Stimulated activated CD8-positive, alpha-beta memory T cell treated with anti-CD3 and anti-CD28 coated beads, Interleukin-12 subunit alpha, Interleukin-12 subunit beta, amount 100 ng/mL, for 1 hour (primary cell): ENCODE measurements around the gene ZBTB7C.

Experiments used
- DNase-seq: peaks from one replicate; pipeline ENCODE4 v3.0.0-alpha.2; 2020; ENCODE audit warnings: low read depth

The ZBTB7C gene

GRCh38 chr18:48162956-48163737, 246.0 kb downstream of the ZBTB7C start:
- no peak for DNase-seq

DNA sequence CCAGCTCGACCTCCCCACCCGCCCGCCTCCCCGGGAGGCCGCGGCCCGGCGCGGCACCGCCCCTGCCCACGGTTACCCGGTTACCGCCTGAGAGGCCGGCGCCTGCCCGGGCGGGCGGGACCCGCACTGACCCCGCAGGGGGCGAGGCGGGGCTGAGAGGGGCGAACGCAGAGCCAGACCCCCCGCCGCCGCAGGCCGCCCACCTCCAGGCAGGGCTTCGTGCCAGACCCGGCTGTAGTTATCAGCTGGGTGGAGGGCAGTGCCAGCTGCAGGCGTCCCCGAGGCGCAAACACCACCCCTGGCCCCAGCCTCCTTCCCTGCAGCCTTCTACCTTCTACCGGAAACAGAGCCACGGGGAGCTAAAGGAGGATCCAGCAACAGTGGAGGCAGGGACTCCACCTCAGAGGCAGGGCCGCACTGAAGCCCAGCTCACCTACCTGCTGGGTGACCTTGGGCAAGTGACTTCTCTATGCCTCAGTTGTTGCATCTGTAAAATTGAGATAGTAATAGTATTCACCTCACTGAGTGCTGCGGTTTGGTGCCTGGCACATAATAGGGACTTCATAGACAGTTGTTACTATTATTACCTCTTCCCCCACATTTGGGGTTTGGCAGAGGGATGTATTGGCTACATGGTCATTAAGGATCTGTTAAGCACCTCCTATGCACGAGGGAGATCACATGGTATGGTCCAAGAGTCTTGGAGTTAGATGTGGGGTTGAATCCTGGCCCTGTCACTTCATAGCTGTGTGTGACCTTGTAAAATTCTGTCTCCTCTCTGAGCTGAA, 247.1 kb downstream of the ZBTB7C start:
- DNase-seq, result no peak

DNA sequence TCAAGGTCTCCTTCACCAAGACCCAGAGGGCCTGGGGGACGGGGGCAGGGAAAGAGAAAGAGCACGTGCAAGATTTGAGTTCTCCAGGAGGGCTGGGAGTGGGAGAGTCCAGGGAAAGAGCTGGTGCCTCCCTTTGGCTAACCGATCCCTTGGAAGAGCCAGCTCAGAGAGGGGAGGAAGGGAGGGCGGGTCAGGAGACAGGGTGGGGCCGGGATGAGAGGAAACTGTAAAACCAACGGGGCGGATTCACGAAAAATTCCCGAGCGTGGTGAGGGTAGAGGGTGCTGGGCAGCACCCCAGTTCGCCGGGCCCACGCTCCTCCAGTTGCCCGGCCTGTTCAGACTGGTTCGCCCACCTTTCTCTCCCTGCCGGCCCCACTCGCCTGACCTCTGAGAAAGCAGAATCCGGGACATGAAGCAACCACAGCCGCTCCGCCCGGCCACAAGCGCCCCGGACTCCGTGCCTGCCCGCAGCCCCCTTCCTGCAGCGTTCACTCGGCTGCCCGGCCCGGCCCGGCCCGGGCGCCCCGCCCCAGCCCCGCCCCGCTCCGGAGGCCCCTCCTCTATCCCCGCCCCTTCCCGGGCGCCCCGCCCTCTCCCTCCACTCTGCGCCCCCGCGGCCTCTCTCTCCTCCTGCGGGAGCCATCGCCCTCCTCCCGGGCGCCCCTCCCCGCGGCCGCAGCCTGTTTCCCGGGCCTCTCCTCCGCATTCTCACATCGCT, 247.8 kb downstream of the ZBTB7C start:
- DNase-seq, result peak; percentile 43

DNA sequence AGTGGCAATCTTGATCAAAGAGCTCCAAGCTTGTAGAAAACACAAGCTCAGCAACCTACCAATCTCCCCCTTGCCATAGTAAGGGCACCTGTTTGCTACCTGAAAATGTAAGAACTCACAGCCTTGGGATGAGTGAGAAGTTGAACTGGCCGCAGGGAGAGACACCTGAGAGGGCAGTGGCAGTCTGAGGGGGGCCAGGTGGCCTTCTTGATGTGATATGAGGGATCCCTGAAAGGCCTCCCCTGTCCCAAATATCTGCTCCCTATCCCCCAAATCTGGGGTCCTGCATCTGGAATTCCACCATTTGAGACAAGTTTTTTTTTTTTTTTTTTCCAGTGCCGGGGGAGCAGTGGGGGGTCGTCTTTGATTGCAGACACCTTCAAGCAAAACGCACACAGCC, 248.6 kb downstream of the ZBTB7C start:
- no peak for DNase-seq

- DNase-seq, result no peak
These were observed 249.4 kb downstream of the ZBTB7C start for GRCh38 chr18:48159816-48160215.

DNA sequence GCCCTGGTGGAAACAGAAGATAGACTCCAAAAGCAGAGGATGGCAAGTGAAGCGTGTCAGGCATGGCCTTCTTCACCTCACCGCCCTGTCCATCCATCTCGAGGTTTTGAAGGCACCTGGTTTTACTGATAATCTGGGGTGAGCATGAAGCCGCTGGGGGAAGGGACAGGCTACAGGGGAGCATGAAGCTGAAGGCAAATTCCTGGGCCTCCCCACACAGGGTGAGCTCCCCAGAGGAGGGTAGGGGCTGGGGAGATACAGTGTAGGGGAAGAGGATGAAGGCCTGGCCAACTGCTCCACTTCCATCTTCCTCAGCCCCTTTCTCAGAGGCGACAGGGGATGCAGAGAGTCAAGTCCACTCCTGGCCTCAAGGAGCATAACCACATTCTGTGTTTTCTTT, 250.5 kb downstream of the ZBTB7C start:
- no peak for DNase-seq

- no peak for DNase-seq
These were observed 251.2 kb downstream of the ZBTB7C start for GRCh38 chr18:48157956-48158355.

DNA sequence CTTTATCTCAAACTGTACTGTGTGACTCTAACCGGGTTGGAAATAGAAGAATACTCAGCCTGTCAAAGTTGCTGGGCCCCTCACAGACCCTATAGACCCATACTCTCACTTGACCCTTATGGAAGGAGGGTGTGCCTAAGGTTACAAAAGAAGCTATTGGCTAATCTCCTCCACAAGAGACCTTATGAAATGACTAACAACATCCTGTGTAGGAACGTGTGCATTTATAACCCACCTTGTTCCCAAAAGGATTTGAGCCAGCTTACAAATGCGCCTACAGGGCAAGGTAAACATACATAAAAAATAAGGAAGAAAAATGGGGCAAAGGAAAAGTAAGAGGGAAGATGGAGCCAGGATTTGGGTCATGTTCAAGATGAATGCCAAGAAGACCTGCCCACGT, 253.3 kb downstream of the ZBTB7C start:
- no peak for DNase-seq

DNA sequence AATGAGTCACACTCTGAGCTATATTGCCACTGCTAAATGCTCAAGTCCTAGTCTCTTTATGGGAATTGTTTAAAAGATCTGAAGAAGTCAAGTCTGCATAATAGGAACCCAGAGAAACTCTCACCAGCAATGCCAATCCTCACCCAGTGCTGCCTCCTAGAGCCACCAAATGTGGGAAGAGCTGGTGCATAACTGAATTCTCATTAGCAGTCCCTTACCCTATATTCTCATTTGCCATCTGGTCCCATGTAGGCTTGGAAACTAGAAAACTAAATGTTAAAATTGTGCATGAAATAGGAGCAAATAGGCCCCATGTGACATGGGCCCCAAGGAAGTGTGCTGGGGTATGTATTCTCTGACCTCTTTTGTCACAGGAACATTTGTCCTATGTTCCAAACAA, 254.4 kb downstream of the ZBTB7C start:
- DNase-seq, result no peak

DNA sequence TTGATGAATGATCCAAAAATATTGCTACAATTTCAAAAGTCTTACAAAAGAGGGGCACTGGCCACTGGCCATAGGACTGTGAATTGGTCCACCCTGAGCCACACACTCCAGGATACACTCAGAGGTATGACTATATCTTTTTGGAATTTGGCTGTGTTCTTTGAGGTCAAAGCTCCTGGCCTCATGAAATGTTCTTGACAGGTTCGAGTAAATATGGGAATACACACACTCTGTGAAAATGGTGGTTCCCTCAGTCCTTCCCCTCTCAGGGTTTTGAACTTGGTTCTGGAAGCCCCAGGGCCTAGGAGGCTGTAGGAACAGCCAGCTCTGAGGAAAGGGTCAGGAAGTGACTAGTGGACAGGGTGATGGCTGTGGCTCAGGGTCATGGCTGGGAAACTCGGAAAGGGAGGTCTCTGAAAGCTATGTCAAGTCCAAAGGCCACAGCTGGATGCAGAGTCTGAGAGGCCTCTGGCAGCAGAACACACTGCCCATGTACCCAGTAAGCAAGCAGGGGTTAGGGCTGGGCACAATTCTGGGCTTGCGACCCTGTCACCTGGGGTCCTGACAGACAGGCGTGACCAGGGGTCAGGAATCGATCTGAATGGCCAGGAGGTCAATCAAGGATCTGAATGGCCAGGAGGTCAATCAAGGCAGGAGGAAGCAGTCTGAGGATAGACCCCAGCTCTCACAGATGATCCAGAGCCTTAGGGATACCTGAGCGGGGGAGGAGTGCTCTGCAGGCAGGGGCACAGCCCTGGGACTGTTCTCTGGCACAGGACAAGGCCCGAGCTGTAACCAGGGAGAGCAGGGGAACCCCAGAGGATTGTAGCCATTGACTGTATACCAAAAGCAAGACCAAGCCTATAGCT, 255.3 kb downstream of the ZBTB7C start:
- no peak for DNase-seq

DNA sequence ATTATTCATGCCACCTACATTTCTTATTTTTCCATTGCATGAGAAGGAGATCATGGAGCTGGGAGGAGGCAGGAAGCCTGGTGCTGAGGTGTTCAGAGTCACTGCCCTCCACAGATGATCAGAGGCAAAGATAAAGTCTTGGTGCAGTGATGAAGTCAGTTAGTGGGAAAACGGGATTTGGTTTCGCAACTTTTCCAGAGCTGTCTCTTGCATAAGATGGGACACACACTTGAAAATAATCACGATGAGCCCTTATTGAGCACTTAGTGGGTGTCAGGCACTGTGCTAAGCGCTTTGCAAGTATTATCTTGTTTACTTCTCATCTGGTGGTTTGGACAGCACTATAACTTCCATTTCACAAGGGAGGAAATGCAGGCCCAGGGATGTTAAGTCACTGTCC, 256.6 kb downstream of the ZBTB7C start:
- DNase-seq, result no peak

GRCh38 chr18:48151421-48152065, 257.6 kb downstream of the ZBTB7C start:
- no peak for DNase-seq

- no peak for DNase-seq
These were observed 260.0 kb downstream of the ZBTB7C start for GRCh38 chr18:48149020-48149685.

DNA sequence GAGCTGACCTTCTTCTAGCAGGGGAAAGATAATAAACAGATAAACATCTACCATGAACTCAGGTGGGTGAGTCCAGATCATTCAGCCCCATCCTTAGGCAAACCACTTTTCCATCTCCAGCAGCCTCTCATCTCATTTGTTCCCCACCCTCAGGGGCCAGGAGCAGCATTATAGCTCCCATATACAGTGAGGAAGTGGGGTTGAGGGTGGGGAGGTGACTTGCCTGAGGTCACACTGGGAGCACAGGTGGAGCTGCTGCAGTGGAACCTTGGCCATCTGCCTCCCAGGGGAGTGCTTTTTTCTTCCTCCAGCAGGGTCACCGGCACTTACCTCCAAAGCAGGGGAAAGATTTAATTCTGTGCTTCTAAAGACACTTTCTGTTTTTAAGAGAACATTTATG, 266.2 kb downstream of the ZBTB7C start:
- no peak for DNase-seq

GRCh38 chr18:48142353-48142752, 266.8 kb downstream of the ZBTB7C start:
- DNase-seq, result no peak

- DNase-seq, result no peak
These were observed 268.5 kb downstream of the ZBTB7C start for GRCh38 chr18:48140731-48141130.

- no peak for DNase-seq
These were observed 269.5 kb downstream of the ZBTB7C start for GRCh38 chr18:48139431-48140347.

DNA sequence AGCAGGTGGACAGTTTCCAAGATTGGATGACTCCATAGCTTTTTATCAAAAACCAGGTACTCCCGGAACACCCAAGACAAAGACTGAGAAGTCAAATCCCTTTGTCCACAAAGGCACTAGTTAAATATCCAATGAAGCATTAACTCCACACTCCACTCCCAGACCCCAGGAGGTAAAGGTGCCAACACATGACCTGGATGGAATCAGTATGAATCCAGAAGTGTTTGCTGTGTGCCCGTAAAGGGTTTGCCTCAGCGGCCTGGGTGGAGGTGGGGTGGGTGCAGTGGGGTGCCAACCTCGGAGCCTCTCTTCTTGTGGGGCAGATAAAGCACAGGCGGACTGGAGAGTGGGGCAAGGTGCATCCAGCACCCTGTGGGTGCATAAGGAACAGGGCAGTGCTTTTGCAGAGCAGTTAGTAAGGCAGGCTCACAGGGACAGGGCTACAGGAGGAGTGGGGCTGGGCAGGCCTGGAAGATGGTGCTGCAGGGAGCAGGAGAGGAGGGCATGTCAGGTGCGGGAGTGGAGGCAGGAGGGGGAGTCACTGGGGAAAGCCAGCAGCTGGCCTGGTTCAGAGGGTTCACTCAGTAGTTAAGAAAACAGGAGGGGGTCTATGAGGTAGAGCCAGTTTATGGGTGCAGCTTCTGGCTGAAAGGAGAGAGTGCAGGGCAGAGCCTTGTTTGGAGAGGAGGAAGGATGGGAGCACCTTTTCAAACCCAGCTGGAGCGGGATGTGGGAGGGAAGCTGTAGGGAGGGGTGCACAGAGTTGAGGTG, 270.3 kb downstream of the ZBTB7C start:
- DNase-seq, result no peak

GRCh38 chr18:48138210-48138609, 271.0 kb downstream of the ZBTB7C start:
- DNase-seq, result no peak
